DND-41 (cell line): ENCODE data around the gene BBS9.

Experiments
- CTCF ChIP-seq: IDR thresholded peaks from 2 replicates; pipeline ENCODE4 v1.5.1; 2012; ENCODE audit warnings: borderline replicate concordance, low read length, moderate library complexity, mild to moderate bottlenecking; ENCODE audit not compliant: poor library complexity, severe bottlenecking; ENCODE audit errors: extremely low read depth
- EZH2 ChIP-seq: IDR thresholded peaks from 3 replicates; pipeline ENCODE4 v1.6.1; 2012; ENCODE audit warnings: borderline replicate concordance, low read depth, mild to moderate bottlenecking, moderate library complexity, low read length, inconsistent platforms; ENCODE audit not compliant: severe bottlenecking

- TF ChIP-seq CTCF (no peak), EZH2 (no peak)
Observed at GRCh38 chr7:33418251-33418701, 288.9 kb downstream of the BBS9 start.
